H1 (cell line): ENCODE data around the gene PKDREJ.

ENCODE experiments used
- CHD1 ChIP-seq: IDR thresholded peaks from 2 replicates; pipeline ENCODE4 v1.6.1; 2012; ENCODE audit warnings: low read depth, low read length, improper control_type of control experiment
- CTCF ChIP-seq, 3 experiments: IDR thresholded peaks; 1 replicate in 2 of 3; 2 replicates in 1 of 3; pipeline versions ENCODE4 v1.5.1 to v1.6.1; 2011; ENCODE audit warnings: low read length in 3 of 3, mild to moderate bottlenecking in 3 of 3, inconsistent platforms in 2 of 3, low read depth in 1 of 3, moderate library complexity in 1 of 3; ENCODE audit not compliant: insufficient read depth in 1 of 3; ENCODE audit errors: control extremely low read depth in 1 of 3
- EP300 ChIP-seq, 2 experiments: IDR thresholded peaks; 1 replicate in 1 of 2; 2 replicates in 1 of 2; pipeline ENCODE4 v1.6.1; 2011 to 2012; ENCODE audit warnings: low read depth in 2 of 2, low read length in 2 of 2, mild to moderate bottlenecking in 2 of 2, borderline replicate concordance in 1 of 2, inconsistent platforms in 1 of 2, moderate library complexity in 1 of 2
- EZH2 ChIP-seq: fragments of 200-600 bp; sonication (generic); IDR thresholded peaks from 2 replicates; pipeline ENCODE4 v1.7.1; 2012; ENCODE audit warnings: low read depth, mild to moderate bottlenecking, moderate library complexity, low read length, inconsistent platforms; ENCODE audit not compliant: severe bottlenecking
- FOSL1 ChIP-seq: IDR thresholded peaks from 2 replicates; pipeline ENCODE4 v1.6.1; 2011; ENCODE audit warnings: mild to moderate bottlenecking, low read depth, low read length, moderate library complexity; ENCODE audit not compliant: insufficient read depth
- GTF2F1 ChIP-seq: IDR thresholded peaks from 2 replicates; pipeline ENCODE4 v1.6.1; 2012; ENCODE audit warnings: low read depth, low read length, improper control_type of control experiment, borderline replicate concordance
- HDAC2 ChIP-seq, 2 experiments: fragments of 300-600 bp in 1 of 2; sonication (generic) in 1 of 2; IDR thresholded peaks; 2 replicates each; pipeline ENCODE4 v1.6.1; 2011 to 2012; ENCODE audit warnings: low read depth in 2 of 2, low read length in 2 of 2, mild to moderate bottlenecking in 2 of 2, moderate library complexity in 2 of 2, borderline replicate concordance in 1 of 2, inconsistent platforms in 1 of 2
- JUN ChIP-seq: IDR thresholded peaks from 2 replicates; pipeline ENCODE4 v1.6.1; 2011; ENCODE audit warnings: low read depth, mild to moderate bottlenecking, improper control_type of control experiment, low read length
- RAD21 ChIP-seq, 2 experiments: IDR thresholded peaks in 1 of 2; conservative IDR thresholded peaks in 1 of 2; 2 replicates each; pipeline ENCODE4 v1.6.1; 2011; ENCODE audit warnings: low read depth in 2 of 2, low read length in 2 of 2, improper control_type of control experiment in 1 of 2, inconsistent platforms in 1 of 2, mild to moderate bottlenecking in 1 of 2, moderate library complexity in 1 of 2
- RXRA ChIP-seq: IDR thresholded peaks from 2 replicates; pipeline ENCODE4 v1.6.1; 2011; ENCODE audit warnings: low read depth, mild to moderate bottlenecking, low read length, moderate library complexity; ENCODE audit not compliant: insufficient read depth
- TAF1 ChIP-seq: IDR thresholded peaks from 2 replicates; pipeline ENCODE4 v1.6.1; 2011; ENCODE audit warnings: mild to moderate bottlenecking, low read depth, low read length
- ZNF274 ChIP-seq: IDR thresholded peaks from 2 replicates; pipeline ENCODE4 v1.7.0; 2012; ENCODE audit warnings: low read length, borderline replicate concordance; ENCODE audit errors: extremely low read depth

DNA sequence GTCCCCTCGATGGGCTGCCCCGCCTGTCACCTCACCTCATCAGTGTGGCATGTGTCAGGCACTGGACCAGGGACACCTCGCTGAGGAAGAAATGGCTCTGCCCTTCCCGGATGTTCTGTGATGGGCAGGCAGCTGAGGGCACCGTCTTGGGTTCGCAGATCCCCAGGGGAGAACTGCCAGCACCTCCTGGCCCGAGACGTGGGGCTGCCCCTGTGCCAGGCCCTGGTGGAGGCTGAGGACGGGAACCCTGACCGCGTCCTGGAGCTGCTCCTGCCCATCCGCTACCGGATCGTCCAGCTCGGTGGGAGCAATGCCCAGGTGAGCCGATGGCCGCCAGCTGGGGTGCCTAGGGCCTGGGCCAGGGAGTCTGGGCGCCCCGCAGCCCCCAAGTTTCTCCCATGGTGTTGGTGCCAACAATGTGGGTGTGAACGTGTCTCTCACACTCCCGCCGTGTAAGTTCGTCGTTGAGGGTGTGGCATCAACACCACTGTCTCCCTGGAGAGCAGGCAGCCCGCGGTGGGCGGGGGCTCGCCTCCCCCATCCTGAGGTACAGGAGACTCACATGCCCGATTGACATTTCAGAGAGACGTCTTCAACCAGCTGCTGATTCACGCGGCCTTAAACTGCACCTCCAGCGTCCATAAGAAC lies 26.2 kb upstream of the PKDREJ start:
- TF ChIP-seq GTF2F1 = no peak
- TF ChIP-seq CHD1 = no peak
- TF ChIP-seq JUN = no peak
- no peak for TF ChIP-seq CTCF (IDR thresholded peaks at IDR 0.05; ENCODE audit: control extremely low read depth in 1 of 3, insufficient read depth in 1 of 3, low read depth in 1 of 3, low read length in 3 of 3)
- no peak for TF ChIP-seq FOSL1
- TF ChIP-seq RXRA = no peak
- TF ChIP-seq EP300 (IDR thresholded peaks at IDR 0.05; ENCODE audit: borderline replicate concordance in 1 of 2, low read depth in 2 of 2, low read length in 2 of 2) = no peak
- no peak for TF ChIP-seq EZH2
- TF ChIP-seq ZNF274 = no peak
- no peak for TF ChIP-seq HDAC2 (IDR thresholded peaks at IDR 0.05; ENCODE audit: borderline replicate concordance in 1 of 2, low read depth in 2 of 2, low read length in 2 of 2)
- TF ChIP-seq RAD21 (IDR thresholded peaks at IDR 0.05 in 1 of 2, conservative IDR thresholded peaks at IDR 0.05 in 1 of 2; ENCODE audit: low read depth in 2 of 2, low read length in 2 of 2) = no peak
- no peak for TF ChIP-seq TAF1
